ENCODE measurements around the gene SYCE3.

The SYCE3 gene

GRCh38 chr22:50548921-50549790 lies 13.6 kb downstream of the SYCE3 start:
- ATAC-seq, result no peak
- TF ChIP-seq ESRRG (CRISPR knock-in tag; IDR thresholded peaks at IDR 0.05) (no peak), OSR1 (CRISPR knock-in tag; IDR thresholded peaks at IDR 0.05) (no peak), GLIS3 (CRISPR knock-in tag; IDR thresholded peaks at IDR 0.05) (no peak)

- TF ChIP-seq BACH2 (CRISPR knock-in tag; IDR thresholded peaks at IDR 0.05; ENCODE audit: borderline replicate concordance) (no peak), RARB (CRISPR knock-in tag; IDR thresholded peaks at IDR 0.05) (no peak), TOX (CRISPR knock-in tag; IDR thresholded peaks at IDR 0.05; ENCODE audit: borderline replicate concordance) (no peak), TSHZ2 (CRISPR knock-in tag; IDR thresholded peaks at IDR 0.05) (no peak), SNAI2 (CRISPR knock-in tag; IDR thresholded peaks at IDR 0.05) (no peak), CREB5 (CRISPR knock-in tag; IDR thresholded peaks at IDR 0.05; ENCODE audit: low read depth) (no peak), TCF4 (CRISPR knock-in tag; IDR thresholded peaks at IDR 0.05; ENCODE audit: borderline replicate concordance) (no peak), GLIS3 (CRISPR knock-in tag; IDR thresholded peaks at IDR 0.05) (no peak)
- ATAC-seq, result no peak
These were observed 14.4 kb downstream of the SYCE3 start for GRCh38 chr22:50548040-50548920.

GRCh38 chr22:50547263-50547985 lies 15.3 kb downstream of the SYCE3 start:
- TF ChIP-seq ZFP30 (CRISPR knock-in tag; IDR thresholded peaks at IDR 0.05) (no peak), TOX (CRISPR knock-in tag; IDR thresholded peaks at IDR 0.05; ENCODE audit: borderline replicate concordance) (no peak), ZC3H10 (CRISPR knock-in tag; IDR thresholded peaks at IDR 0.05) (no peak), CSDC2 (CRISPR knock-in tag; IDR thresholded peaks at IDR 0.05) (no peak), ZNF8 (CRISPR knock-in tag; IDR thresholded peaks at IDR 0.05) (no peak), ESRRG (CRISPR knock-in tag; IDR thresholded peaks at IDR 0.05) (no peak), ZNF565 (CRISPR knock-in tag; conservative IDR thresholded peaks at IDR 0.05; ENCODE audit: low read depth) (no peak), POU6F1 (CRISPR knock-in tag; IDR thresholded peaks at IDR 0.05; ENCODE audit: borderline replicate concordance, low read depth) (no peak)
- ATAC-seq, result no peak

GRCh38 chr22:50546326-50547262 lies 16.1 kb downstream of the SYCE3 start:
- no peak for ATAC-seq
- TF ChIP-seq ZFP3 (CRISPR knock-in tag; IDR thresholded peaks at IDR 0.05), result no peak
- no peak for TF ChIP-seq CSRNP3 (CRISPR knock-in tag; IDR thresholded peaks at IDR 0.05)
- TF ChIP-seq TSHZ2 (CRISPR knock-in tag; IDR thresholded peaks at IDR 0.05), result no peak
- no peak for TF ChIP-seq TOX (CRISPR knock-in tag; IDR thresholded peaks at IDR 0.05; ENCODE audit: borderline replicate concordance)
- TF ChIP-seq TCF4 (CRISPR knock-in tag; IDR thresholded peaks at IDR 0.05; ENCODE audit: borderline replicate concordance), result no peak
- TF ChIP-seq ZC3H10 (CRISPR knock-in tag; IDR thresholded peaks at IDR 0.05), result no peak

Data from SK-N-SH treated with all-trans-retinoic acid at 6 μM for 48 hours (cell line).